Pancreas (tissue), 10 donors: ENCODE data around the gene FANK1. TPM values are rescaled to one million over a fixed set of nuclear protein-coding genes. Genes with fewer than 3 reads are reported as not detected.
"Not testable (repeated sequence)": the region's sequence is repeated elsewhere in the genome, so short reads cannot be mapped to it uniquely, and the experiment has no call there.

ENCODE experiments used
- ATAC-seq, 4 donors: fragments of 200-7000 bp; cut with Tn5 transposase; one replicate each; pipeline versions ENCODE4 v1.8.0 to v1.9.1; 2020; ENCODE audit warnings: mild to moderate bottlenecking in 4 of 4, moderate library complexity in 4 of 4
- DNase-seq, 6 donors: peaks; one replicate each; pipeline ENCODE4 v3.0.0-alpha.2; 2020
- FAIRE-seq: peaks from 2 replicates; lab custom pipeline; 2012; peaks lifted over from hg19 to GRCh38; lab: Jason Lieb, UNC
- H3K27ac ChIP-seq, 4 donors: fragments of 200-600 bp; sonication (generic); 1 replicate in 3 of 4; 2 replicates in 1 of 4; pipeline versions ENCODE4 v1.5.0 to v1.8.0; 2020
- H3K27me3 ChIP-seq, 4 donors: fragments of 200-600 bp; one replicate each; pipeline ENCODE4 v1.8.0; 2021
- H3K36me3 ChIP-seq, 3 donors: fragments of 200-600 bp; sonication (generic) in 1 of 3; one replicate each; pipeline versions ENCODE4 v1.5.0 to v1.8.0; 2020 to 2021
- H3K4me1 ChIP-seq, 3 donors: fragments of 200-600 bp; one replicate each; pipeline ENCODE4 v1.8.0; 2021
- H3K4me3 ChIP-seq, 4 donors: fragments of 200-600 bp; sonication (generic) in 2 of 4; one replicate each; pipeline versions ENCODE4 v1.5.0 to v1.8.0; 2020 to 2021
- H3K9me3 ChIP-seq, 4 donors: fragments of 200-600 bp; one replicate each; pipeline ENCODE4 v1.8.0; 2021
- CTCF ChIP-seq, 4 donors: fragments of 200-600 bp; sonication (generic) in 3 of 4; IDR thresholded peaks; one replicate each; pipeline versions ENCODE4 v1.5.0 to v1.8.0; 2021; ENCODE audit warnings: antibody characterized with exemption in 4 of 4
- WGBS, 2 donors: extraction: QIAGEN DNeasy Blood & Tissue Kit; methylation state at CpG; one replicate each; pipeline ENCODE4 v1.1.7; 2013; 5-methylcytosine and 5-hydroxymethylcytosine counted together
- intact Hi-C, 3 donors: fragments of 100-400 bp; cut with DNase I; formaldehyde crosslinking; loops; one replicate each; pipeline versions ENCODE4 v1.11.1 to v1.14.2; 2022
- polyA plus RNA-seq, 2 donors: library from polyadenylated mRNA; stranded (reverse); fragments of 200-250 nt; gene quantifications; one replicate each; pipeline ENCODE4 v1.2.3, GENCODE V29; 2013
- total RNA-seq, 6 donors: library from RNA; stranded (reverse); fragmentation: NEBNext Ultra II Directional in 4 of 6; extraction: Animal tissue kit (Norgen Biotek cat#: 25700) in 4 of 6; gene quantifications; one replicate each; pipeline versions ENCODE4 v1.2.1 to v1.2.4, GENCODE V29; 2021 to 2023
- donor health status: healthy with polysubstance abuse.
- donor health status: DM: no; HTN: no; CAD: no; lungs with moderate emphysema.
- donor health status: DM: no; HTN: no; CAD: no.
- donor health status: control.
- donor health status: control.
- donor health status: Bipolar disorder and iron deficiency.
- donor health status: DM: yes; HTN: yes; CAD: no.
- donor health status: DM: no; HTN: no; CAD: no.
- donor health status: DM: no; HTN: no; CAD: no.
- donor health status: DM: yes; HTN: yes; CAD: no.

The FANK1 gene
- total and polyA plus RNA-seq, 8 donors = 1.6 to 13.2 (median 3.2) TPM

GRCh38 chr10:125964558-125964957 lies 68.2 kb downstream of the FANK1 start:
- no peaks in the 10 kb centered on the region for H3K4me1 ChIP-seq
- H3K4me3 ChIP-seq = no peak overlapping the region
- intact Hi-C loops = no loop called here
- no peak for FAIRE-seq
- no peak for ATAC-seq
- DNase-seq = no peak
- H3K9me3 ChIP-seq = no peaks in the 10 kb centered on the region
- H3K27ac ChIP-seq = no peak overlapping the region
- H3K36me3 ChIP-seq = no peaks in the 10 kb centered on the region
- H3K27me3 ChIP-seq = no peaks in the 10 kb centered on the region
- TF ChIP-seq CTCF (IDR thresholded peaks at IDR 0.05) = no peak
- WGBS, 2 donors = 95 to 96% methylated on average over 2 of the region's 2 CpGs

- H3K4me3 ChIP-seq = no peak overlapping the region
- ATAC-seq (no peak), FAIRE-seq (no peak)
Measured at GRCh38 chr10:125967533-125967932, 71.2 kb downstream of the FANK1 start.

GRCh38 chr10:125970077-125970630 lies 73.8 kb downstream of the FANK1 start:
- H3K27ac ChIP-seq, H3K4me3 ChIP-seq, intact Hi-C loops, H3K4me1 ChIP-seq, FAIRE-seq, ATAC-seq, H3K36me3 ChIP-seq, H3K27me3 ChIP-seq, H3K9me3 ChIP-seq: not testable (repeated sequence)
- 88 to 93% methylated on average over 32 to 36 of the region's 36 CpGs for WGBS, 2 donors
- peak in 1 of 6 donors; percentile 36 for DNase-seq

More at GRCh38 chr10:125967533-125967932, 71.2 kb downstream of the FANK1 start:
- H3K4me1 ChIP-seq = no peaks in the 10 kb centered on the region
- 58 to 77% methylated on average over 1 of the region's 1 CpG for WGBS, 2 donors
- DNase-seq = no peak
- no peaks in the 10 kb centered on the region for H3K9me3 ChIP-seq
- no peak overlapping the region for H3K27ac ChIP-seq
- intact Hi-C loops = no loop called here
- H3K27me3 ChIP-seq = no peaks in the 10 kb centered on the region
- TF ChIP-seq CTCF (IDR thresholded peaks at IDR 0.05) = no peak
- H3K36me3 ChIP-seq = no peaks in the 10 kb centered on the region

- no peak overlapping the region for H3K27ac ChIP-seq
- intact Hi-C loops = no loop called here
- ATAC-seq (no peak), FAIRE-seq (no peak), DNase-seq (no peak)
- no peak overlapping the region for H3K4me3 ChIP-seq
- no peaks in the 10 kb centered on the region for H3K36me3 ChIP-seq
- no peaks in the 10 kb centered on the region for H3K9me3 ChIP-seq
- no peaks in the 10 kb centered on the region for H3K4me1 ChIP-seq
- TF ChIP-seq CTCF (IDR thresholded peaks at IDR 0.05) = no peak
- no peaks in the 10 kb centered on the region for H3K27me3 ChIP-seq
- 93 to 95% methylated on average over 6 of the region's 6 CpGs for WGBS, 2 donors
Measured at GRCh38 chr10:125976960-125977605, 80.7 kb downstream of the FANK1 start.

GRCh38 chr10:125979976-125980375 lies 83.6 kb downstream of the FANK1 start:
- Histone ChIP-seq H3K4me1 (no peaks in the 10 kb centered on the region), H3K4me3 (no peak overlapping the region), H3K36me3 (no peaks in the 10 kb centered on the region), H3K27ac (no peak overlapping the region), H3K9me3 (no peaks in the 10 kb centered on the region), H3K27me3 (no peaks in the 10 kb centered on the region)
- WGBS, 2 donors = 76 to 85% methylated on average over 7 of the region's 7 CpGs
- DNase-seq (no peak), FAIRE-seq (no peak), ATAC-seq (no peak)
- TF ChIP-seq CTCF (IDR thresholded peaks at IDR 0.05) = no peak
- intact Hi-C loops = loop anchor here in 1 of 3 donors (5.0 to 10.0 kb wide), 2 partner anchors 522 to 765 kb away; no protein-coding TSS in a partner anchor
